Measurements from ENCODE around the gene KCTD5. TPM values are rescaled to one million over a fixed set of nuclear protein-coding genes. Genes with fewer than 3 reads are reported as not detected.

The KCTD5 gene
- total and polyA plus RNA-seq, 10 of the 15 experiments (the other 5 are each of a cell fraction or from before 2014, with no cell fraction given), result 0.58 to 56.4 (median 37.3) TPM

DNA sequence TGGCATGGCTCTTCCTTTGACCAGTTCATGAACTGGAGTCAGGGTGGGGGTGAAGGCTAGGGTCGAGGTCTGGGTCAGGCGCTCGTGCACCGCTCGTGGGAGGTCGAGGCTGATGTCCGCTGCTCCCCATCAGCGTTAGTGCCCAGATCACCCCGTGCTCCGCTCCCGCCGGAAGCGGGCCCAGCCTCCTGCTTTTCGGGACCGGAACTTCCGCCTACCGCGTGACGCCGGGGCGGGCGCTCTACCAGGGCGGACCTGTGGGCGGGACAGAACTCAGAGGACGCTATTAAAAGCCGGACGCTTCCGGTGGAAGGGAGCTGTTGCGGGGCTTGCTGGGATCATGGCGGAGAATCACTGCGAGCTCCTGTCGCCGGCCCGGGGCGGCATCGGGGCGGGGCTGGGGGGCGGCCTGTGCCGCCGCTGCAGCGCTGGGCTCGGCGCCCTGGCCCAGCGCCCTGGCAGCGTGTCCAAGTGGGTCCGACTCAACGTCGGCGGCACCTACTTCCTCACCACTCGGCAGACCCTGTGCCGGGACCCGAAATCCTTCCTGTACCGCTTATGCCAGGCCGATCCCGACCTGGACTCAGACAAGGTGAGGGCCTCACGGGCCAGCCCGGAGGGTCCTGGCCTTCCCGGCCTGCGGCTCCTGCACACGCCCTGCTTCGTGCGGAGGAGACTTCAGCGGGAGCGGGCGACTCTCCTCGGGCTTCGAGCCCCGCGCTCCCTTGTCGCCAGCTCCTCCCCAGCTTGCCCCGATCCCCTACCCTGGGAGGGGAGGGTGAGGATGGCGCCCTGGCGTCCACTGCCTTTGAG lies at the start of gene KCTD5 (continued):
- TF ChIP-seq, protein P1, sequence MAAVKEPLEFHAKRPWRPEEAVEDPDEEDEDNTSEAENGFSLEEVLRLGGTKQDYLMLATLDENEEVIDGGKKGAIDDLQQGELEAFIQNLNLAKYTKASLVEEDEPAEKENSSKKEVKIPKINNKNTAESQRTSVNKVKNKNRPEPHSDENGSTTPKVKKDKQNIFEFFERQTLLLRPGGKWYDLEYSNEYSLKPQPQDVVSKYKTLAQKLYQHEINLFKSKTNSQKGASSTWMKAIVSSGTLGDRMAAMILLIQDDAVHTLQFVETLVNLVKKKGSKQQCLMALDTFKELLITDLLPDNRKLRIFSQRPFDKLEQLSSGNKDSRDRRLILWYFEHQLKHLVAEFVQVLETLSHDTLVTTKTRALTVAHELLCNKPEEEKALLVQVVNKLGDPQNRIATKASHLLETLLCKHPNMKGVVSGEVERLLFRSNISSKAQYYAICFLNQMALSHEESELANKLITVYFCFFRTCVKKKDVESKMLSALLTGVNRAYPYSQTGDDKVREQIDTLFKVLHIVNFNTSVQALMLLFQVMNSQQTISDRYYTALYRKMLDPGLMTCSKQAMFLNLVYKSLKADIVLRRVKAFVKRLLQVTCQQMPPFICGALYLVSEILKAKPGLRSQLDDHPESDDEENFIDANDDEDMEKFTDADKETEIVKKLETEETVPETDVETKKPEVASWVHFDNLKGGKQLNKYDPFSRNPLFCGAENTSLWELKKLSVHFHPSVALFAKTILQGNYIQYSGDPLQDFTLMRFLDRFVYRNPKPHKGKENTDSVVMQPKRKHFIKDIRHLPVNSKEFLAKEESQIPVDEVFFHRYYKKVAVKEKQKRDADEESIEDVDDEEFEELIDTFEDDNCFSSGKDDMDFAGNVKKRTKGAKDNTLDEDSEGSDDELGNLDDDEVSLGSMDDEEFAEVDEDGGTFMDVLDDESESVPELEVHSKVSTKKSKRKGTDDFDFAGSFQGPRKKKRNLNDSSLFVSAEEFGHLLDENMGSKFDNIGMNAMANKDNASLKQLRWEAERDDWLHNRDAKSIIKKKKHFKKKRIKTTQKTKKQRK (IDR thresholded peaks at IDR 0.05; ENCODE audit: low read depth, low read length), result peak; percentile 65; the same call in 1 of the 2 replicates
- TF ChIP-seq CREB1 (IDR thresholded peaks at IDR 0.05; ENCODE audit: low read depth) (peak; percentile 95), SUPT20H (IDR thresholded peaks at IDR 0.05; ENCODE audit: borderline replicate concordance, control insufficient read depth, low read depth, low read length) (no peak), POLR2AphosphoS5 (IDR thresholded peaks at IDR 0.05; ENCODE audit: low read length) (peak; percentile 96), TCF12 (IDR thresholded peaks at IDR 0.05; ENCODE audit: low read depth, low read length) (peak; percentile 75), YY1 (IDR thresholded peaks at IDR 0.05; ENCODE audit: low read depth, low read length) (peak; percentile 98), RUNX3 (IDR thresholded peaks at IDR 0.05; ENCODE audit: low read length) (peak; percentile 86), RCOR1 (conservative IDR thresholded peaks at IDR 0.05; ENCODE audit: low read depth, low read length) (0 out of 2 replicates have a peak, but pooled peaks have one; percentile 33), EP300 (IDR thresholded peaks at IDR 0.05; ENCODE audit: borderline replicate concordance in 1 of 2, control insufficient read depth in 1 of 2, low read depth in 2 of 2, low read length in 2 of 2) (0 out of 4 replicates have a peak, but pooled peaks of 1 of the 2 experiments have one; percentile 32), RAD51 (IDR thresholded peaks at IDR 0.05) (peak; percentile 84; the same call in 1 of the 2 replicates), TARDBP (IDR thresholded peaks at IDR 0.05; ENCODE audit: borderline replicate concordance) (peak; percentile 87), BHLHE40 (IDR thresholded peaks at IDR 0.05; ENCODE audit: borderline replicate concordance in 1 of 2, low read depth in 2 of 2, low read length in 1 of 2) (peak; percentile 81 to 86), SKIL (IDR thresholded peaks at IDR 0.05; ENCODE audit: low read depth, poor library complexity, severe bottlenecking) (no peak), SPI1 (IDR thresholded peaks at IDR 0.05; ENCODE audit: borderline replicate concordance, insufficient read depth, low read depth, low read length) (no peak)
- TF ChIP-seq, protein P2, sequence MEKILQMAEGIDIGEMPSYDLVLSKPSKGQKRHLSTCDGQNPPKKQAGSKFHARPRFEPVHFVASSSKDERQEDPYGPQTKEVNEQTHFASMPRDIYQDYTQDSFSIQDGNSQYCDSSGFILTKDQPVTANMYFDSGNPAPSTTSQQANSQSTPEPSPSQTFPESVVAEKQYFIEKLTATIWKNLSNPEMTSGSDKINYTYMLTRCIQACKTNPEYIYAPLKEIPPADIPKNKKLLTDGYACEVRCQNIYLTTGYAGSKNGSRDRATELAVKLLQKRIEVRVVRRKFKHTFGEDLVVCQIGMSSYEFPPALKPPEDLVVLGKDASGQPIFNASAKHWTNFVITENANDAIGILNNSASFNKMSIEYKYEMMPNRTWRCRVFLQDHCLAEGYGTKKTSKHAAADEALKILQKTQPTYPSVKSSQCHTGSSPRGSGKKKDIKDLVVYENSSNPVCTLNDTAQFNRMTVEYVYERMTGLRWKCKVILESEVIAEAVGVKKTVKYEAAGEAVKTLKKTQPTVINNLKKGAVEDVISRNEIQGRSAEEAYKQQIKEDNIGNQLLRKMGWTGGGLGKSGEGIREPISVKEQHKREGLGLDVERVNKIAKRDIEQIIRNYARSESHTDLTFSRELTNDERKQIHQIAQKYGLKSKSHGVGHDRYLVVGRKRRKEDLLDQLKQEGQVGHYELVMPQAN (conservative IDR thresholded peaks at IDR 0.05), result peak; percentile 73
- TF ChIP-seq, protein P3, sequence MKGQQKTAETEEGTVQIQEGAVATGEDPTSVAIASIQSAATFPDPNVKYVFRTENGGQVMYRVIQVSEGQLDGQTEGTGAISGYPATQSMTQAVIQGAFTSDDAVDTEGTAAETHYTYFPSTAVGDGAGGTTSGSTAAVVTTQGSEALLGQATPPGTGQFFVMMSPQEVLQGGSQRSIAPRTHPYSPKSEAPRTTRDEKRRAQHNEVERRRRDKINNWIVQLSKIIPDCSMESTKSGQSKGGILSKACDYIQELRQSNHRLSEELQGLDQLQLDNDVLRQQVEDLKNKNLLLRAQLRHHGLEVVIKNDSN (IDR thresholded peaks at IDR 0.05; ENCODE audit: borderline replicate concordance, extremely low read length, insufficient read depth, low read depth, low read length), result peak; percentile 88
- TF ChIP-seq, protein P4, sequence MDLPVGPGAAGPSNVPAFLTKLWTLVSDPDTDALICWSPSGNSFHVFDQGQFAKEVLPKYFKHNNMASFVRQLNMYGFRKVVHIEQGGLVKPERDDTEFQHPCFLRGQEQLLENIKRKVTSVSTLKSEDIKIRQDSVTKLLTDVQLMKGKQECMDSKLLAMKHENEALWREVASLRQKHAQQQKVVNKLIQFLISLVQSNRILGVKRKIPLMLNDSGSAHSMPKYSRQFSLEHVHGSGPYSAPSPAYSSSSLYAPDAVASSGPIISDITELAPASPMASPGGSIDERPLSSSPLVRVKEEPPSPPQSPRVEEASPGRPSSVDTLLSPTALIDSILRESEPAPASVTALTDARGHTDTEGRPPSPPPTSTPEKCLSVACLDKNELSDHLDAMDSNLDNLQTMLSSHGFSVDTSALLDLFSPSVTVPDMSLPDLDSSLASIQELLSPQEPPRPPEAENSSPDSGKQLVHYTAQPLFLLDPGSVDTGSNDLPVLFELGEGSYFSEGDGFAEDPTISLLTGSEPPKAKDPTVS (IDR thresholded peaks at IDR 0.05; ENCODE audit: low read depth, low read length), result 0 out of 2 replicates have a peak, but pooled peaks have one; percentile 39

Data from GM12878 (cell line).